ENCODE data around the gene CYP4F22. TPM values are rescaled to one million over a fixed set of nuclear protein-coding genes. Genes with fewer than 3 reads are reported as not detected.

CYP4F22 gene
- total and polyA plus RNA-seq, 2 of the 8 experiments (the other 6 are each of a cell fraction or from before 2014, with no cell fraction given) = not detected

DNA sequence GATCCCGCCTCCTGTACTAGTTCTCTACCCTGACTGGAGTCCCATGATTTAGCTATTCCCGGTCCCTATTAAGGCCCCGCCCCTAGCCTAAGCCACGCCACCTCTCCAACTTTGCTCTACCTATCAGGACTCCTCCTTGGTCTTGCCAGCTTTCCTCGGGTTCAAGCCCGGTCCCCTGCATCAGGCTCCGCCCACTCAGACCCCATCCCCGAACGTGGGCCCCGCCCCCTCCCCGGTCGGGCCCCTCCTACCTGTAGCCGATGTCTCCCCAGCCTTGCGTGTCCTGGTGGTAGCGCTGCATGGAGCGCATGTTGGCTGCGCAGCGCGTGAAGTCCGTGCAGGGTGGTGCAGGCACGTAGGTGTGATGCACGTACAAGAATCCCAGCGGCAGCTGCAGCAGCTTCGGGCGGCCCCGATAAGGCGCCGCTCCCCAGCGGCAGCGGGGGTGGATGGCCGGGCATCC is 36.7 kb upstream of the CYP4F22 start (continued):
- TF ChIP-seq, protein P1, sequence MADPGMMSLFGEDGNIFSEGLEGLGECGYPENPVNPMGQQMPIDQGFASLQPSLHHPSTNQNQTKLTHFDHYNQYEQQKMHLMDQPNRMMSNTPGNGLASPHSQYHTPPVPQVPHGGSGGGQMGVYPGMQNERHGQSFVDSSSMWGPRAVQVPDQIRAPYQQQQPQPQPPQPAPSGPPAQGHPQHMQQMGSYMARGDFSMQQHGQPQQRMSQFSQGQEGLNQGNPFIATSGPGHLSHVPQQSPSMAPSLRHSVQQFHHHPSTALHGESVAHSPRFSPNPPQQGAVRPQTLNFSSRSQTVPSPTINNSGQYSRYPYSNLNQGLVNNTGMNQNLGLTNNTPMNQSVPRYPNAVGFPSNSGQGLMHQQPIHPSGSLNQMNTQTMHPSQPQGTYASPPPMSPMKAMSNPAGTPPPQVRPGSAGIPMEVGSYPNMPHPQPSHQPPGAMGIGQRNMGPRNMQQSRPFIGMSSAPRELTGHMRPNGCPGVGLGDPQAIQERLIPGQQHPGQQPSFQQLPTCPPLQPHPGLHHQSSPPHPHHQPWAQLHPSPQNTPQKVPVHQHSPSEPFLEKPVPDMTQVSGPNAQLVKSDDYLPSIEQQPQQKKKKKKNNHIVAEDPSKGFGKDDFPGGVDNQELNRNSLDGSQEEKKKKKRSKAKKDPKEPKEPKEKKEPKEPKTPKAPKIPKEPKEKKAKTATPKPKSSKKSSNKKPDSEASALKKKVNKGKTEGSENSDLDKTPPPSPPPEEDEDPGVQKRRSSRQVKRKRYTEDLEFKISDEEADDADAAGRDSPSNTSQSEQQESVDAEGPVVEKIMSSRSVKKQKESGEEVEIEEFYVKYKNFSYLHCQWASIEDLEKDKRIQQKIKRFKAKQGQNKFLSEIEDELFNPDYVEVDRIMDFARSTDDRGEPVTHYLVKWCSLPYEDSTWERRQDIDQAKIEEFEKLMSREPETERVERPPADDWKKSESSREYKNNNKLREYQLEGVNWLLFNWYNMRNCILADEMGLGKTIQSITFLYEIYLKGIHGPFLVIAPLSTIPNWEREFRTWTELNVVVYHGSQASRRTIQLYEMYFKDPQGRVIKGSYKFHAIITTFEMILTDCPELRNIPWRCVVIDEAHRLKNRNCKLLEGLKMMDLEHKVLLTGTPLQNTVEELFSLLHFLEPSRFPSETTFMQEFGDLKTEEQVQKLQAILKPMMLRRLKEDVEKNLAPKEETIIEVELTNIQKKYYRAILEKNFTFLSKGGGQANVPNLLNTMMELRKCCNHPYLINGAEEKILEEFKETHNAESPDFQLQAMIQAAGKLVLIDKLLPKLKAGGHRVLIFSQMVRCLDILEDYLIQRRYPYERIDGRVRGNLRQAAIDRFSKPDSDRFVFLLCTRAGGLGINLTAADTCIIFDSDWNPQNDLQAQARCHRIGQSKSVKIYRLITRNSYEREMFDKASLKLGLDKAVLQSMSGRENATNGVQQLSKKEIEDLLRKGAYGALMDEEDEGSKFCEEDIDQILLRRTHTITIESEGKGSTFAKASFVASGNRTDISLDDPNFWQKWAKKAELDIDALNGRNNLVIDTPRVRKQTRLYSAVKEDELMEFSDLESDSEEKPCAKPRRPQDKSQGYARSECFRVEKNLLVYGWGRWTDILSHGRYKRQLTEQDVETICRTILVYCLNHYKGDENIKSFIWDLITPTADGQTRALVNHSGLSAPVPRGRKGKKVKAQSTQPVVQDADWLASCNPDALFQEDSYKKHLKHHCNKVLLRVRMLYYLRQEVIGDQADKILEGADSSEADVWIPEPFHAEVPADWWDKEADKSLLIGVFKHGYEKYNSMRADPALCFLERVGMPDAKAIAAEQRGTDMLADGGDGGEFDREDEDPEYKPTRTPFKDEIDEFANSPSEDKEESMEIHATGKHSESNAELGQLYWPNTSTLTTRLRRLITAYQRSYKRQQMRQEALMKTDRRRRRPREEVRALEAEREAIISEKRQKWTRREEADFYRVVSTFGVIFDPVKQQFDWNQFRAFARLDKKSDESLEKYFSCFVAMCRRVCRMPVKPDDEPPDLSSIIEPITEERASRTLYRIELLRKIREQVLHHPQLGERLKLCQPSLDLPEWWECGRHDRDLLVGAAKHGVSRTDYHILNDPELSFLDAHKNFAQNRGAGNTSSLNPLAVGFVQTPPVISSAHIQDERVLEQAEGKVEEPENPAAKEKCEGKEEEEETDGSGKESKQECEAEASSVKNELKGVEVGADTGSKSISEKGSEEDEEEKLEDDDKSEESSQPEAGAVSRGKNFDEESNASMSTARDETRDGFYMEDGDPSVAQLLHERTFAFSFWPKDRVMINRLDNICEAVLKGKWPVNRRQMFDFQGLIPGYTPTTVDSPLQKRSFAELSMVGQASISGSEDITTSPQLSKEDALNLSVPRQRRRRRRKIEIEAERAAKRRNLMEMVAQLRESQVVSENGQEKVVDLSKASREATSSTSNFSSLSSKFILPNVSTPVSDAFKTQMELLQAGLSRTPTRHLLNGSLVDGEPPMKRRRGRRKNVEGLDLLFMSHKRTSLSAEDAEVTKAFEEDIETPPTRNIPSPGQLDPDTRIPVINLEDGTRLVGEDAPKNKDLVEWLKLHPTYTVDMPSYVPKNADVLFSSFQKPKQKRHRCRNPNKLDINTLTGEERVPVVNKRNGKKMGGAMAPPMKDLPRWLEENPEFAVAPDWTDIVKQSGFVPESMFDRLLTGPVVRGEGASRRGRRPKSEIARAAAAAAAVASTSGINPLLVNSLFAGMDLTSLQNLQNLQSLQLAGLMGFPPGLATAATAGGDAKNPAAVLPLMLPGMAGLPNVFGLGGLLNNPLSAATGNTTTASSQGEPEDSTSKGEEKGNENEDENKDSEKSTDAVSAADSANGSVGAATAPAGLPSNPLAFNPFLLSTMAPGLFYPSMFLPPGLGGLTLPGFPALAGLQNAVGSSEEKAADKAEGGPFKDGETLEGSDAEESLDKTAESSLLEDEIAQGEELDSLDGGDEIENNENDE (IDR thresholded peaks at IDR 0.05; ENCODE audit: insufficient replicate concordance, low read length) = no peak
- TF ChIP-seq SP4 (IDR thresholded peaks at IDR 0.05; ENCODE audit: low read length) (no peak), PHF8 (conservative IDR thresholded peaks at IDR 0.05; ENCODE audit: low read depth, low read length) (no peak)
